22Rv1 (cell line): ENCODE results near the gene PRKCE.

Experiments used
- H3K27ac ChIP-seq: fragments of 450-650 bp; 2 replicates; pipeline ENCODE4 v1.5.1; 2017
- ZFX ChIP-seq: fragments of 450-650 bp; IDR thresholded peaks from 2 replicates; pipeline ENCODE4 v1.6.1; 2017; ENCODE audit warnings: antibody characterized with exemption, borderline replicate concordance
- TF ChIP-seq, protein P1 (sequence below): fragments of 450-650 bp; IDR thresholded peaks from 2 replicates; pipeline ENCODE4 v1.5.1; 2017; ENCODE audit warnings: mild to moderate bottlenecking

The PRKCE gene

DNA sequence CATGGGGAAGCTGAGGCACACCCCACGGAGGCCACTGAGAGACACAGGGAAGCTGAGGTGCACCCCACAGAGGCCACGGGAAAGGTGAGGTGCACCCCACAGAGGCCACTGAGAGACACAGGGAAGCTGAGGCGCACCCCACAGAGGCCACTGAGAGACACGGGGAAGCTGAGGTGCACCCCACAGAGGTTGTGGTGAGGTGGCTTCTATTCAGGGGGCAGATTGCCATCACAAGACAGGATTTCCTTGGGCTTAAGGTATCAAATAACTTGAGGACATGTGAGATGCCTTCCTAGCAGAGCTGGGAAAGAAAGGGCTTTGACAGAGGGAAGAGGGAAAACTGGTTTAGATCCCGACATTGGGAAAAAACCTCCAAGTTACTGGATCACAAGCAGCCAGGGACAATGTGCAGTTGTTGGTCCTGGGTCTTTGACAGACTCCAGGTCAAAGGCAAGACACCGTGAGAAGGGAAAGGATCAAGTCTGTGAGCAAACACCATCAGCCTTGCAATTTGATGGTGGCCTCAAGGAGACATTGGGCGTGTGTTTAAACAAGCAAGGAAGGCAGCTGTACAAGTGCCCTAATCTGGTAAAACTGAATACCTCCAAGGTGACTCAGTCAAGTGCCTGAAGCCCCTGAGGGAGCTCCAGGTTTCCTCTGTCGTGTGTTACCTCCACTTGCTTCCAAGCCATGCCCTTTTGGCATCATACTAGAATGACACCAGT, 512.5 kb downstream of the PRKCE start:
- no peak overlapping the region for H3K27ac ChIP-seq
- TF ChIP-seq ZFX = no peak
- TF ChIP-seq, protein P1, sequence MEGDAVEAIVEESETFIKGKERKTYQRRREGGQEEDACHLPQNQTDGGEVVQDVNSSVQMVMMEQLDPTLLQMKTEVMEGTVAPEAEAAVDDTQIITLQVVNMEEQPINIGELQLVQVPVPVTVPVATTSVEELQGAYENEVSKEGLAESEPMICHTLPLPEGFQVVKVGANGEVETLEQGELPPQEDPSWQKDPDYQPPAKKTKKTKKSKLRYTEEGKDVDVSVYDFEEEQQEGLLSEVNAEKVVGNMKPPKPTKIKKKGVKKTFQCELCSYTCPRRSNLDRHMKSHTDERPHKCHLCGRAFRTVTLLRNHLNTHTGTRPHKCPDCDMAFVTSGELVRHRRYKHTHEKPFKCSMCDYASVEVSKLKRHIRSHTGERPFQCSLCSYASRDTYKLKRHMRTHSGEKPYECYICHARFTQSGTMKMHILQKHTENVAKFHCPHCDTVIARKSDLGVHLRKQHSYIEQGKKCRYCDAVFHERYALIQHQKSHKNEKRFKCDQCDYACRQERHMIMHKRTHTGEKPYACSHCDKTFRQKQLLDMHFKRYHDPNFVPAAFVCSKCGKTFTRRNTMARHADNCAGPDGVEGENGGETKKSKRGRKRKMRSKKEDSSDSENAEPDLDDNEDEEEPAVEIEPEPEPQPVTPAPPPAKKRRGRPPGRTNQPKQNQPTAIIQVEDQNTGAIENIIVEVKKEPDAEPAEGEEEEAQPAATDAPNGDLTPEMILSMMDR = no peak

DNA sequence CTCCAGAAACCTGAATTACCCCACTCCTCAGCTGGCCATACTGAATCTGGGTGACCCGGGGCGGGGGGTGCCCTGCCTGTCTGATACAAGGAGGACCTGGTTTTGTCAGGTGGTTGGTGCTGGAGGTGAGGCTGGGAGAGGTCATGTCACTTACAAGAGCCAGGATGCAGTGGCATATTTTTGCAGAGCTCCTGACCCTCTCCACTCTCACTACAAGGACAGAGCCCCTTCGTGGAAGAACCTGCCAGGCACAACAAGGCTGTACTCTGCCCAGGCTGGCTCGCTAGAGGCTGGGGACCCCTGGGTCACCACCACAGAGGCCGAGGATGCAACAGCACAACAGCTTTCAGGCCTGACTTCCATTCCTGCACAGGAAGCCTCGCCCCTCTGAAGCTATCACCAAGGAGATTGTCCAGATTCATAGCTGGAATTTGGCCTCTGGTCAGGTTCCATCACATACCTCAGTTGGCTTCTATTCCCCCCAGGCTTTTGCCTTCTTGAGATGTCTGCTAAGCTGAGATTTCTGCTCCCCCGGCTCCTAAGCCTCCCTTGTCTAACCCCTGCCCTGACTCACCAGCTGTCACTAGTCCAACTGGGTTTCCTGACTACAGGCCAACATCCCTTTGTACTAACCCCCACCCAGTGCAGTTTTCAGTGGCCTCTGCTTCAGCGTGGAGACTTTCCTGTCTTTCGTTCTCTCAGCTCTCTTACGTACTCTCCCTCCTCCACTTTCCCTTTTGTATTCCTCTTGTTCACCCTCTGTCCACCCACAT, 513.2 kb downstream of the PRKCE start:
- TF ChIP-seq, protein P1 = no peak
- no peak for TF ChIP-seq ZFX
- H3K27ac ChIP-seq = no peak overlapping the region

DNA sequence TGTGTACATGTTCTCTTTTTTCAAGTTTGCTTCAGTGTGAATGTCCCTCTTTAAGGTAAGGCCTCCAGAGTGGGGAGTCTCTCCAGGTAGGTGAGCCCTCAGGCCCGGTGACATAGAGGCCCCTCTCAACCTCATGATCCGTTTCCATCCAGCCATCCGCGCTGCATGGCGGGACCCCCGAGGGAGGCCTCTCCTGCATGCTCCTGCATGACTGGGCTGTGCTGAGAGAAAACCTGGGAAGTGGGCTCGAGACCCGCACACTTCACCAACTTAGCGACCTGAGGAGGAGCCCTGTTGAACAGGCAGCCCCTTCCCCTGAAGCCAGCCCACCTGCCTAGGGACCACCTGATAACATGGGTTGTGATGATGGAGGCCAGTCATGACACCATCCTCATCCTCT, 514.4 kb downstream of the PRKCE start:
- H3K27ac ChIP-seq = no peak overlapping the region
- TF ChIP-seq ZFX = no peak
- TF ChIP-seq, protein P1 = no peak

DNA sequence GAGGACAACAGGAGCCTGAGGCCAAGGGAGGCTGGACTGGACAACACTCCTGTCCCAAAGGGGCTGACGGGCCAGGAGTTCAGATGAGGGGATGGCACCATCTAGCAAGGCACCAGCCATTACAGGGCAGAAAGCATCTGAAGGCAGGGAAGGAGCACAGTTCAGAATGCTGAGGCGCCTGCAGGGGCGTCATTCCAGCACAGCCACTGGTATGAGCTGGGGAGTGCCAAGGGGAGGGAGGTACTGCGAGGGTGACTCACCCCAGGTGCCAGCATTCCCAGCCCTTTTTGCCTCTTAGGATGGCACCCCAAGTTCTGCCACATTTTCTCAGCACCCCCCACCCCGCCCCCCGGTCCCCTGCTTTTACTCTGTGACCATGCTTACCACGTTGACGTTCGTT, 515.9 kb downstream of the PRKCE start:
- TF ChIP-seq, protein P1 = no peak
- no peak for TF ChIP-seq ZFX
- H3K27ac ChIP-seq = no peak overlapping the region

DNA sequence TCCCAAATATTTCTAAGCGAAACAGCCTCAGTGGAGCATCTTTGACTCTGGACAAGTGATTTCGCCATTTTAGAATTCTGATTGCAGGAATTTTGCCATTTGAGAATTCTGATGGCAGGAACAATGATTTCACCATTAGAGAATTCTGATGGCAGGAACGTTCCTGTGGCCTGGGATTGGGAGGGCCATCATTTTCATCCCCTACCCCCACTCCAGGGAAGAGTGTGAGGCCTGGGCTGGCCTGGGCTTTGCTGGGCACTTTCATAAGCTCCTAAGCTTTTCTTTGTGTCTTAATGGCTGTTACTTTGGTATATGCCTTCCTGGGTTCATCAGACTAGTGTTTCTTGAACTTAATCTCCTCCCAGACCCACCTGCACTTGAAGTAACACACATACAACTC, 516.4 kb downstream of the PRKCE start:
- no peak overlapping the region for H3K27ac ChIP-seq
- TF ChIP-seq, protein P1 = no peak
- TF ChIP-seq ZFX = no peak

DNA sequence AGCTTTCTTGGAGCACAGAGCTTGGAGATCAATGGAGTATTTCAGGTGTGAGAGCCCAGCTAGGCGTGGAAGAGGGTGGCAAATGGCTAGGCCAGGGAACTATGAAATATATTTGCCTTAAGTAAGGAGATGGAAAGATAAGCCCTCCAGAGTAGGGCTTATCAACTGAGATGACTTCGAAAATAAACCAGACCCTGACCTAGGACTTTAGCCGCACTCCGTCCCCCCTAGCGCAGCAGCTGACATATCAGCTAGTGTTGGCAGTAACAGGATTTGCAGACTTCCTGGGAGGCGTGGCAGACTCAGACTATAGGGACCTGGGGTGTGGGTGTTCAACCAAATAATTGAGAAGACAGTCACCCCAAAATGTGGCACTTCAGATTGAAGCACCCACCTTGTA, 518.0 kb downstream of the PRKCE start:
- no peak for TF ChIP-seq ZFX
- TF ChIP-seq, protein P1 = no peak
- H3K27ac ChIP-seq = no peak overlapping the region

DNA sequence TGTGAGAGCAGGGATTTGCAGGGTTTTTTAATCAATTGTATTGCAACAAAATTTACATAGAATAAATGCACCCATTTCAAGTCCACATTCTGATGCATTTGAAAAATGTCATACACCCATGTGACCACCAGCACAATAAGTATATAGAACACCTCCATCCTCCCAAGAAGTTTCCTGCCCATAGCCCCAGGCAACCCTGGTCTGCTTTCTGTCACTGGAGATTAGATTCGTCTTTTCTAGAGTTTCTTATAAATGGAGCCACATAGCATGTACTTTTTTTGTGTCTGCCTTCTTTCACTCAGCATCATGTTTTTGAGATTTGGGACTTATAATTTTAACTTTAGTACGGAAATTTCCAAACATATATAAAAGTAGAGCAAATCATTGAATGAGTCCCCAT, 518.6 kb downstream of the PRKCE start:
- H3K27ac ChIP-seq = no peak overlapping the region
- TF ChIP-seq, protein P1 = no peak
- TF ChIP-seq ZFX = no peak
